MCF 10A (cell line): Measurements from ENCODE around the gene LCP2. TPM values are rescaled to one million over a fixed set of nuclear protein-coding genes. Genes with fewer than 3 reads are reported as not detected.

Source experiments
- BruUV-seq: library from RNA; stranded (reverse); fragments of 400-500 nt; replicated peaks from 2 replicates; lab custom pipeline; 2021; lab: Mats Ljungman, UMichigan
- CTCF ChIA-PET: fragments of 300-600 bp; sonication (Branson Sonifier 250); formaldehyde crosslinking; extraction: SDS; loops from one replicate; lab custom pipeline; 2021; ENCODE audit warnings: antibody characterized with exemption, inconsistent platforms; lab: Yijun Ruan, JAX
- POLR2A ChIA-PET: fragments of 300-600, 350-650 bp; sonication (Branson Sonifier 250); formaldehyde crosslinking; extraction: SDS; loops from one replicate; lab custom pipeline; 2020; ENCODE audit warnings: antibody characterized with exemption, inconsistent platforms; lab: Yijun Ruan, JAX
- DNase-seq: peaks from one replicate; pipeline ENCODE4 v3.0.0-alpha.2; 2018; ENCODE audit not compliant: unreplicated experiment
- H3K27ac Mint-ChIP-seq: one replicate; pipeline ENCODE4 v1.8.0; 2022; ENCODE audit warnings: mild to moderate bottlenecking, low read depth, mixed read lengths; ENCODE audit not compliant: unreplicated experiment
- H3K27me3 Mint-ChIP-seq: one replicate; pipeline ENCODE4 v1.8.0; 2022; ENCODE audit warnings: mixed read lengths; ENCODE audit not compliant: insufficient read depth, unreplicated experiment
- H3K36me3 Mint-ChIP-seq: one replicate; pipeline ENCODE4 v1.8.0; 2022; ENCODE audit warnings: mild to moderate bottlenecking, moderate library complexity, mixed read lengths; ENCODE audit not compliant: insufficient read depth, unreplicated experiment
- H3K4me1 Mint-ChIP-seq: one replicate; pipeline ENCODE4 v1.8.0; 2022; ENCODE audit warnings: mixed read lengths; ENCODE audit not compliant: insufficient read depth, unreplicated experiment
- H3K4me3 Mint-ChIP-seq: one replicate; pipeline ENCODE4 v1.8.0; 2022; ENCODE audit warnings: mild to moderate bottlenecking, moderate library complexity, mixed read lengths; ENCODE audit not compliant: unreplicated experiment
- H3K9me3 Mint-ChIP-seq: one replicate; pipeline ENCODE4 v1.8.0; 2022; ENCODE audit warnings: mixed read lengths; ENCODE audit not compliant: unreplicated experiment
- CTCF ChIP-seq: fragments of 200-600 bp; IDR thresholded peaks from one replicate; pipeline ENCODE4 v1.8.0; 2022; ENCODE audit warnings: antibody characterized with exemption, mild to moderate bottlenecking; ENCODE audit not compliant: unreplicated experiment
- intact Hi-C: fragments of 100-400 bp; cut with micrococcal nuclease; formaldehyde crosslinking; loops from 2 replicates; pipeline ENCODE4 v1.14.1; 2022
- total RNA-seq: library from RNA; stranded (reverse); gene quantifications from 2 replicates; pipeline ENCODE4 v1.2.3, GENCODE V29; 2022

The LCP2 gene
- total RNA-seq, 1 experiment from 2014 or later = not detected

GRCh38 chr5:170273968-170274710 lies 23.4 kb downstream of the LCP2 start:
- no peak overlapping the region for H3K4me3 Mint-ChIP-seq
- TF ChIP-seq CTCF = peak; percentile 34
- H3K27me3 Mint-ChIP-seq = no peaks in the 10 kb centered on the region
- no peak overlapping the region for H3K27ac Mint-ChIP-seq
- CTCF ChIA-PET = interaction anchor here (0.5 to 4.7 kb wide), 15 partner anchors 8 to 663 kb away, joined by 3 to 32 read pairs (median 4); no protein-coding TSS in a partner anchor
- no peaks in the 10 kb centered on the region for H3K4me1 Mint-ChIP-seq
- POLR2A ChIA-PET = interaction anchor here (0.6 kb wide), 1 partner anchor 116 kb away, joined by 4 read pairs; no protein-coding TSS in a partner anchor
- intact Hi-C loops = loop anchor here (1.0 kb wide), 1 partner anchor 146 kb away; no protein-coding TSS in a partner anchor
- DNase-seq = peak; percentile 67
- no peaks in the 10 kb centered on the region for H3K9me3 Mint-ChIP-seq
- no TSS peak for BruUV-seq
- H3K36me3 Mint-ChIP-seq = no peaks in the 10 kb centered on the region

- POLR2A ChIA-PET = interaction anchor here (0.8 kb wide), 1 partner anchor 95 kb away, joined by 3 read pairs; no protein-coding TSS in a partner anchor
- Mint-ChIP-seq H3K4me1 (peaks cover 6% of the 10 kb centered on the region), H3K4me3 (no peak overlapping the region), H3K27ac (no peak overlapping the region), H3K36me3 (no peaks in the 10 kb centered on the region), H3K27me3 (peaks cover 25% of the 10 kb centered on the region), H3K9me3 (no peaks in the 10 kb centered on the region)
- TF ChIP-seq CTCF = no peak
- intact Hi-C loops = no loop called here
- CTCF ChIA-PET = interaction anchor here (0.5 to 1.0 kb wide), 3 partner anchors 16 to 363 kb away, joined by 3 to 6 read pairs (median 4); no protein-coding TSS in a partner anchor
- BruUV-seq = no TSS peak
- no peak for DNase-seq
Measured at GRCh38 chr5:170270293-170271069, 27.1 kb downstream of the LCP2 start.

- ChIA-PET CTCF (interaction anchor here (0.7 to 6.0 kb wide), 17 partner anchors 9 to 356 kb away, joined by 3 to 221 read pairs (median 4); no protein-coding TSS in a partner anchor), POLR2A (no interaction called here)
- no TSS peak for BruUV-seq
- H3K9me3 Mint-ChIP-seq = no peaks in the 10 kb centered on the region
- no peak overlapping the region for H3K4me3 Mint-ChIP-seq
- no peak for TF ChIP-seq CTCF
- intact Hi-C loops = loop anchor here (2.0 kb wide), 1 partner anchor 43 kb away; no protein-coding TSS in a partner anchor
- H3K36me3 Mint-ChIP-seq = no peaks in the 10 kb centered on the region
- DNase-seq = peak; percentile 45
- H3K27ac Mint-ChIP-seq = no peak overlapping the region
- H3K4me1 Mint-ChIP-seq = peaks cover 6% of the 10 kb centered on the region
- H3K27me3 Mint-ChIP-seq = peaks cover 27% of the 10 kb centered on the region
Measured at GRCh38 chr5:170269579-170269978, 28.0 kb downstream of the LCP2 start.
